Thoracic aorta (tissue), 2 donors: ENCODE measurements around the gene CNKSR3. TPM values are rescaled to one million over a fixed set of nuclear protein-coding genes. Genes with fewer than 3 reads are reported as not detected.
A peak's percentile ranks its signal among the peaks of the same experiment; 100 is the strongest.

Experiments used
- ATAC-seq: fragments of 150-250 bp; one replicate; pipeline ENCODE4 v1.8.0; 2017; ENCODE audit warnings: low read depth; ENCODE audit not compliant: insufficient number of reproducible peaks, low FRiP score
- DNase-seq: peaks from one replicate; pipeline ENCODE4 v3.0.0-alpha.2; 2020; ENCODE audit warnings: low spot score
- H3K27ac ChIP-seq, 2 donors: fragments of 200-600 bp; sonication (generic); 1 replicate in 1 of 2; 2 replicates in 1 of 2; pipeline ENCODE4 v1.5.1; 2016; ENCODE audit warnings: mild to moderate bottlenecking in 2 of 2, moderate library complexity in 2 of 2
- H3K27me3 ChIP-seq: fragments of 200-600 bp; sonication (generic); replicated peaks from 2 replicates; pipeline ENCODE4 v1.6.0; 2016; ENCODE audit warnings: mild to moderate bottlenecking; ENCODE audit not compliant: insufficient read depth
- H3K36me3 ChIP-seq: fragments of 200-600 bp; sonication (generic); one replicate; pipeline ENCODE4 v1.5.1; 2016
- H3K4me1 ChIP-seq, 2 donors: fragments of 200-600 bp; sonication (generic); 1 replicate in 1 of 2; 2 replicates in 1 of 2; pipeline versions ENCODE4 v1.5.1 to v1.6.0; 2016; ENCODE audit warnings: low read depth in 2 of 2, mild to moderate bottlenecking in 1 of 2; ENCODE audit not compliant: control insufficient read depth in 1 of 2
- H3K4me3 ChIP-seq: fragments of 200-600 bp; sonication (generic); 2 replicates; pipeline ENCODE4 v1.5.1; 2016; ENCODE audit warnings: mild to moderate bottlenecking
- H3K9me3 ChIP-seq: fragments of 200-600 bp; sonication (generic); 2 replicates; pipeline ENCODE4 v1.5.1; 2016
- total RNA-seq, 2 donors: library from RNA; depleted of rRNA; stranded (reverse); fragments of >200 nt; gene quantifications; one replicate each; pipeline versions ENCODE4 v1.1.0 to v1.2.3, GENCODE V29; 2016
- TF ChIP-seq, protein P1 (sequence below): fragments of 200-600 bp; sonication (generic); IDR thresholded peaks from one replicate; pipeline ENCODE4 v1.5.1; 2019; ENCODE audit warnings: antibody characterized with exemption

CNKSR3 gene
- total RNA-seq, 2 donors from 2014 or later, result 20.2 to 22.9 TPM

DNA sequence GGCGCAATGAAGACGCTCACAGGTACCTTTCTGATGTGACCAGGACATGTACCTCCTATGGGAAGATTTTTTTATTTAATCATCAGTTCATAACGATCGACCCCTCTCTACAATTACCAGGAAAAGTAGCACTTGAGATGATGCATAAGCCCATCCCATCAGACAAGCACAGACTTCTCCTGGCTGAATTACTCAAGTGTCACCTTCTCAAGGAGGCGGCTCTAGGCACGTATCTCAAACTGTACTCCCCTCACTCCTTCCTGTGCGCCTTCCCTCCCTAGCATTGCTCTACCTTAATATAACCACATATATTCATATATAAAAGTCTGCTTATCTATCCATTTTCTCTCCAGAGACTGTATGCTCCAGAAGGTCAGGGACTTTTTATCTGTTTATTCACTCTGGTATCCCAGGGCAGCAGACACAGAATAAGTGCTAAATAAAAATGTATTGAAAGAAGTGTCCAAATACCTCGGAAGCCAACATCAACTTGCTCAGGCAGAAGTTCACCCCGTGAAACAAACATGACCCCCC is 71.5 kb downstream of the CNKSR3 start:
- peaks cover 8 to 40% of the 10 kb centered on the region in 2 donors for H3K4me1 ChIP-seq
- TF ChIP-seq, protein P1, sequence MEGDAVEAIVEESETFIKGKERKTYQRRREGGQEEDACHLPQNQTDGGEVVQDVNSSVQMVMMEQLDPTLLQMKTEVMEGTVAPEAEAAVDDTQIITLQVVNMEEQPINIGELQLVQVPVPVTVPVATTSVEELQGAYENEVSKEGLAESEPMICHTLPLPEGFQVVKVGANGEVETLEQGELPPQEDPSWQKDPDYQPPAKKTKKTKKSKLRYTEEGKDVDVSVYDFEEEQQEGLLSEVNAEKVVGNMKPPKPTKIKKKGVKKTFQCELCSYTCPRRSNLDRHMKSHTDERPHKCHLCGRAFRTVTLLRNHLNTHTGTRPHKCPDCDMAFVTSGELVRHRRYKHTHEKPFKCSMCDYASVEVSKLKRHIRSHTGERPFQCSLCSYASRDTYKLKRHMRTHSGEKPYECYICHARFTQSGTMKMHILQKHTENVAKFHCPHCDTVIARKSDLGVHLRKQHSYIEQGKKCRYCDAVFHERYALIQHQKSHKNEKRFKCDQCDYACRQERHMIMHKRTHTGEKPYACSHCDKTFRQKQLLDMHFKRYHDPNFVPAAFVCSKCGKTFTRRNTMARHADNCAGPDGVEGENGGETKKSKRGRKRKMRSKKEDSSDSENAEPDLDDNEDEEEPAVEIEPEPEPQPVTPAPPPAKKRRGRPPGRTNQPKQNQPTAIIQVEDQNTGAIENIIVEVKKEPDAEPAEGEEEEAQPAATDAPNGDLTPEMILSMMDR, result no peak
- ATAC-seq (no peak), DNase-seq (no peak)
- no peaks in the 10 kb centered on the region for H3K9me3 ChIP-seq
- H3K27ac ChIP-seq, result no peak overlapping the region
- H3K27me3 ChIP-seq, result no peaks in the 10 kb centered on the region
- H3K36me3 ChIP-seq, result no peaks in the 10 kb centered on the region
- H3K4me3 ChIP-seq, result no peak overlapping the region

DNA sequence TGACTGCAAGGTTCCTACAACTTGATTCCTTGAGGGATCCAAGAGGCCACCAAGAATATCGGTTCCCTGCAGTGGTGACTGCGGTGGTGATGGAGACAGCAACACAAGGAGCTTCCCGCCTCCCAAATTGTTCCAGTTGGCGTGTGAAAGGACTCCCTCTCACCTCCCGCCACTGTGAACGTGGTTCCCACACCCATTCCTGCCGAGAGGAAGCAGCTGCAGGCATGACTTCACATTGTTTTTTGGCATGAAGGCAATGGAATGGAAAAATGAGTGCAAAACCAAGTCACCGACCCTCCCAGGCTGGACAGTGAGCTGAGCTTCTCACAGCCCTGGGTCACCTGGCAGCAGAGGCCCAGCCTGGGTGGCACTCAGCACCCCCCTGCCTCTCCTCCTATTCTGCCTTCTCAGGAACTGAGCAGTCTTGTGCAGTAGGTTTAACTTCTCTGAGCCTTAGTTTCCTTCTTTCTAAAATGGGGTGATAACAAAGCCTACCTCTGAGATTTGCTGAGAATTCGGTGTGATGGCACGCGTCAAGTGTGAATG is 75.0 kb downstream of the CNKSR3 start:
- H3K36me3 ChIP-seq, result no peaks in the 10 kb centered on the region
- H3K27me3 ChIP-seq, result no peaks in the 10 kb centered on the region
- DNase-seq, result no peak
- TF ChIP-seq, protein P1, result no peak
- H3K4me1 ChIP-seq, result peaks cover 24 to 49% of the 10 kb centered on the region in 2 donors
- no peaks in the 10 kb centered on the region for H3K9me3 ChIP-seq
- H3K27ac ChIP-seq, result peak overlapping the region in 1 of 2 donors; percentile 78
- ATAC-seq, result no peak
- H3K4me3 ChIP-seq, result no peak overlapping the region

DNA sequence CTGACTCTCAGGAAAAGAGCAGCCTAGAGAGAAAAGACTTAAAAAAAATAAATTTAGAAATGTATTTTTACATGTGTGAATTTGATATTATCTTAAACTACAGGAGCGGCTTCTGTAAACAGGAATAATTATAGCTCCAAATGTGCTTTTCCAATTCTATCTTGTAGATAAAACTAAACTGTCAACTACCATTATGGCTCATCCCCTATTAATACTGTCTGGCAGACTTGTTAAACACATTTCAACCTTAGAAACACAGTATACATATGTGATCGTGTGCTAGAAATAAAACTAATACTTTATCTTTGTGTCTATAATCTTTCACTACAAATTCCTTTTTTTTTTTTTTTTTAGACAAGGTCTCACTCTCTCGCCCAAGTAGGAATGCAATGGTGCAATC is 75.8 kb downstream of the CNKSR3 start:
- H3K36me3 ChIP-seq, result no peaks in the 10 kb centered on the region
- no peaks in the 10 kb centered on the region for H3K27me3 ChIP-seq
- H3K4me3 ChIP-seq, result no peak overlapping the region
- H3K27ac ChIP-seq, result peak overlapping the region; percentile 63 to 78
- TF ChIP-seq, protein P1, result no peak
- DNase-seq (no peak), ATAC-seq (no peak)
- H3K4me1 ChIP-seq, result peaks cover 21 to 41% of the 10 kb centered on the region in 2 donors
- H3K9me3 ChIP-seq, result no peaks in the 10 kb centered on the region

DNA sequence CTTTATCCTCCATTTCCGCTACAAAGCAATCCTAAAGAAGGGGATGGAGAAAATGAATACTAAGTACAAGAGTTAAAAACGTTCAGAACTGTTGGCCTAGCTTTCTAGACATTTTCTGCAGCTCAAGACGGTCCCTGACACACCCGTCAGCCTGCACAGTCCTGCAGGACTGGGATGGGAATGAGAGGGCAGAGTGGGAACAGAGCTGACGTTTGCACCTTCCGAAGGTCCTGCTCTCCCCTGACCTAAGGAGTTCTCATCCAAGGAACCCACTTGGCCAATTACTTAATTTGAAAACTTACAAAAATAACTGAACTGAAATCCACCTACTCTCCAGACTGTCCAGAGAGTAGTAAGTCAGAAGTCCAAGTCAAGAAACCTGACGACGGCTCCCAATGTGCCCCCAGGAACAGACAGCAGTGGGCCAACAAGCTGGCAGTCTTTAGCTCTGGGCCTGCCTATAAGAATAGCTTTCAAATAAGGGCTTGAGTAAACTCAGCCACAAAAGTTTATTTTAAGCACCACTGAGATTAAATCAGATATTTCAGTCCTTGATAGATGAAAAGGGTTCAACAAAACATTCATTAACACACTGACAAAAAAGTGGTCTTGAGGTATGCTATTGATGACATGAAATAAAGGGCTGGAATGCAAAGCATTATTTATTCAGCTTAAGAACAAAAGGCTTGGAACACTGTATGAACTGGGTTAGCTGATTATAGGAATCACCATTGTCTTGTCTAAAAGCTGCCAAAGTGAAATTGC is 76.8 kb downstream of the CNKSR3 start:
- Histone ChIP-seq H3K4me1 (peaks cover 20 to 31% of the 10 kb centered on the region in 2 donors), H3K36me3 (no peaks in the 10 kb centered on the region), H3K9me3 (no peaks in the 10 kb centered on the region), H3K27me3 (no peaks in the 10 kb centered on the region), H3K27ac (peak overlapping the region; percentile 63 to 78), H3K4me3 (peak overlapping the region; percentile 3)
- DNase-seq, result no peak
- ATAC-seq, result no peak
- TF ChIP-seq, protein P1, result no peak
